GM19035 (cell line): ENCODE data around the gene MRPS7.

Source experiments
- ATAC-seq: cut with Tn5 transposase; IDR thresholded peaks from one replicate; pipeline ENCODE4 v1.9.1; 2021; ENCODE audit not compliant: unreplicated experiment

MRPS7 gene

GRCh38 chr17:75307957-75308731, 46.5 kb downstream of the MRPS7 start:
- no peak for ATAC-seq

GRCh38 chr17:75308732-75309629, 47.3 kb downstream of the MRPS7 start:
- no peak for ATAC-seq

GRCh38 chr17:75313941-75314551, 52.4 kb downstream of the MRPS7 start:
- no peak for ATAC-seq

GRCh38 chr17:75315541-75316243, 54.0 kb downstream of the MRPS7 start:
- ATAC-seq, result no peak
